Measurements from ENCODE around the gene SMAD5.

DNA sequence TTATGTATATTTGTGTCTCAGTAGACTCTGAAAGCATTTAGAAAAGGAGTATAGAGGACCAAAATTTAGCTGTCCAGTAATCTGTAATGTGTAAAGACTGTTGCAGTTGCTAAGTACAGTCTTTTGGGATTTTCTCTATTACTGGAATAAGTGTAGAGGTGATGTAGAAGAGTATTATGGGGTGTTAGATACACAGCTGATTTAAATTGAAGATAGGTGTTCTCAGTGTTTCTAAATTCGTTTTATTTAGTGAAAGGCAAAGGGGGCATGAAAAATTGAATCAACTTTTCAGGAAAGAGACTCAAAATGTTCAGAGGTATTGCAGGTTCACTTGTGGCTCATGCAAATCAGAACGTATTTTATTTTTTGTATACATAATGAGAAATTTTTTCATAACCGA lies 13.6 kb downstream of the SMAD5 start:
- TF ChIP-seq, protein P1, sequence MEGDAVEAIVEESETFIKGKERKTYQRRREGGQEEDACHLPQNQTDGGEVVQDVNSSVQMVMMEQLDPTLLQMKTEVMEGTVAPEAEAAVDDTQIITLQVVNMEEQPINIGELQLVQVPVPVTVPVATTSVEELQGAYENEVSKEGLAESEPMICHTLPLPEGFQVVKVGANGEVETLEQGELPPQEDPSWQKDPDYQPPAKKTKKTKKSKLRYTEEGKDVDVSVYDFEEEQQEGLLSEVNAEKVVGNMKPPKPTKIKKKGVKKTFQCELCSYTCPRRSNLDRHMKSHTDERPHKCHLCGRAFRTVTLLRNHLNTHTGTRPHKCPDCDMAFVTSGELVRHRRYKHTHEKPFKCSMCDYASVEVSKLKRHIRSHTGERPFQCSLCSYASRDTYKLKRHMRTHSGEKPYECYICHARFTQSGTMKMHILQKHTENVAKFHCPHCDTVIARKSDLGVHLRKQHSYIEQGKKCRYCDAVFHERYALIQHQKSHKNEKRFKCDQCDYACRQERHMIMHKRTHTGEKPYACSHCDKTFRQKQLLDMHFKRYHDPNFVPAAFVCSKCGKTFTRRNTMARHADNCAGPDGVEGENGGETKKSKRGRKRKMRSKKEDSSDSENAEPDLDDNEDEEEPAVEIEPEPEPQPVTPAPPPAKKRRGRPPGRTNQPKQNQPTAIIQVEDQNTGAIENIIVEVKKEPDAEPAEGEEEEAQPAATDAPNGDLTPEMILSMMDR (IDR thresholded peaks at IDR 0.05): no peak
- no peak for TF ChIP-seq EZH2 (IDR thresholded peaks at IDR 0.05; ENCODE audit: borderline replicate concordance, insufficient read depth, low read depth, low read length, poor library complexity, severe bottlenecking)

Data from B cell (primary cell).